Stimulated activated CD4-positive, alpha-beta T cell treated with anti-CD3 and anti-CD28 coated beads, Interleukin-2, amount 100 ng/mL, for 4 hours (primary cell): Measurements from ENCODE around the gene TRIM4.
"Not testable (repeated sequence)": the region's sequence is repeated elsewhere in the genome, so short reads cannot be mapped to it uniquely, and the experiment has no call there.

Source experiments
- DNase-seq: peaks from one replicate; pipeline ENCODE4 v3.0.0-alpha.2; 2020; ENCODE audit warnings: low read depth

TRIM4 gene, protein sequence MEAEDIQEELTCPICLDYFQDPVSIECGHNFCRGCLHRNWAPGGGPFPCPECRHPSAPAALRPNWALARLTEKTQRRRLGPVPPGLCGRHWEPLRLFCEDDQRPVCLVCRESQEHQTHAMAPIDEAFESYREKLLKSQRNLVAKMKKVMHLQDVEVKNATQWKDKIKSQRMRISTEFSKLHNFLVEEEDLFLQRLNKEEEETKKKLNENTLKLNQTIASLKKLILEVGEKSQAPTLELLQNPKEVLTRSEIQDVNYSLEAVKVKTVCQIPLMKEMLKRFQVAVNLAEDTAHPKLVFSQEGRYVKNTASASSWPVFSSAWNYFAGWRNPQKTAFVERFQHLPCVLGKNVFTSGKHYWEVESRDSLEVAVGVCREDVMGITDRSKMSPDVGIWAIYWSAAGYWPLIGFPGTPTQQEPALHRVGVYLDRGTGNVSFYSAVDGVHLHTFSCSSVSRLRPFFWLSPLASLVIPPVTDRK

DNA sequence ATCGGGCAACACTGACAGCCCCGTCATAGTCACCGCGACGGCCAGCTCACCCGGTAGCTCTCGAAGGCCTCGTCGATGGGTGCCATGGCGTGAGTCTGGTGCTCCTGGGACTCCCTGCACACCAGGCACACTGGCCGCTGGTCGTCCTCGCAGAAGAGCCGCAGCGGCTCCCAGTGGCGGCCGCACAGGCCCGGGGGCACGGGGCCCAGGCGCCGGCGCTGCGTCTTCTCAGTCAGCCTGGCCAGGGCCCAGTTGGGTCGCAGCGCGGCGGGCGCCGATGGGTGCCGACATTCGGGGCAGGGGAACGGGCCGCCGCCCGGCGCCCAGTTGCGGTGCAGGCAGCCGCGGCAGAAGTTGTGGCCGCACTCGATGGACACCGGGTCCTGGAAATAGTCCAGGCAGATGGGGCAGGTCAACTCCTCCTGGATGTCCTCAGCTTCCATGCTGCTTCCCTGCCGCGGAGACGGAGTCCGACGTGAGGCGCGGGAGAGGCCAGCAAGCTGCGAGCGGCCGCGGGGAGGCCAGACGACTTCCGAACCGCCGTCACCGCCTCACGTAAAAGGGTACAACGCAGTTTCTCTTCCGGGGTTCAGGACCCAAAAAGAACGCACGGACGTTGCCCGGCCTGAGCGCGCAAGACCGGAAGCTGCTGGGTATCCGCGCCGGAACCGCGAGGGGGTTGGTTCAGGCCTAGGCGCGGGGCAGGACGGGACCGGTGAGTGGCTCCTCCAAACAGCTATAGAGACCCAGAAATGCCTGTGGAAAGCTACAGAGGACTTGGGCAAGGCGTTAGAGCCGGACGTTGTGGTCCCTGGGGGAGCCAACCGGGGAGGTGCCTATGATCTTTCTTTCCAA lies at the start of gene TRIM4:
Gene TRIM4 (minus strand): TSS at position 572 of the 855 bp plus-strand sequence. CDS start 129 bp downstream, at position 443.
- DNase-seq: peak; percentile 80

- DNase-seq: no peak
Observed at GRCh38 chr7:99958564-99959227, 39.4 kb upstream of the TRIM4 start.

DNA sequence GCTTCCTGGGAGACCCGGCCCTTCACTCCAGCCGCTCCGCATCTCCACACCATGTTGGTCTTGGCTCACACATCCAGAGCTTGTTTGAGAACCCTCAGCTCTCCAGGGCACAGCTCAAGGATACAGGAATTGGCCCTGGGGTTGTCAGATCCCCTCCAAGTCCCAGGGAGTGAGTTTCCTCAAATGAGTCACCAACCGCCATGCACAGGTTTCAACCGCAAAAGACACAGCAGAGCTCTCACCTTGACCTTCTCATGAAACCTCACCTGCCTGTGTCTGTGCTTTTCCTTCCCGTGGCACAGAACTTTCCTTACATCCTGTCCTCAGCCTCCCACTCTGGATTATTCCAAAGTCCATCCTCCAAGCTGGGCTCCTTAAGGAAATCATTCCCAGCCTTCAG lies 35.9 kb upstream of the TRIM4 start:
- no peak for DNase-seq

- not testable (repeated sequence) for DNase-seq
Observed at GRCh38 chr7:99954643-99955042, 35.3 kb upstream of the TRIM4 start.

DNA sequence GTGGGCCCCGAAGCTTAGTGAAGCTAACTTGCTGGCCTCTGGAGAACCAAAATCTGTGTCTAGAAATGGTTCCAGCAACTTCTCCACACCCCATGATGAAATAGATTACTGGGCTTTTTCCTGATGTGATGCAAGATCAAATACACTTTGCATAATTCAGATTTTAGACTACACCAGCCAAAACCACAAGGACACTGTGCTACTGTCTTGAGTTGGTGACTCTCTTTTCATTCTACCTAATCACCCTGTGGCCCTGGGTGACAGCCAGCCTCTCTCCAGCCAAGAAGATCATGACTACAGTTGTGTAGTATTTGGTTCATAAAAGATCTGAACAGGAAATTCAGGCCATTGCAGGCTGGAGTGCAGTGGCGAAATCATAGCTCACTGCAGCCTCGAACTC lies 34.3 kb upstream of the TRIM4 start:
- DNase-seq: no peak

- DNase-seq: not testable (repeated sequence)
Observed at GRCh38 chr7:99952649-99953048, 33.3 kb upstream of the TRIM4 start.

- DNase-seq: not testable (repeated sequence)
Observed at GRCh38 chr7:99950819-99951218, 31.5 kb upstream of the TRIM4 start.

DNA sequence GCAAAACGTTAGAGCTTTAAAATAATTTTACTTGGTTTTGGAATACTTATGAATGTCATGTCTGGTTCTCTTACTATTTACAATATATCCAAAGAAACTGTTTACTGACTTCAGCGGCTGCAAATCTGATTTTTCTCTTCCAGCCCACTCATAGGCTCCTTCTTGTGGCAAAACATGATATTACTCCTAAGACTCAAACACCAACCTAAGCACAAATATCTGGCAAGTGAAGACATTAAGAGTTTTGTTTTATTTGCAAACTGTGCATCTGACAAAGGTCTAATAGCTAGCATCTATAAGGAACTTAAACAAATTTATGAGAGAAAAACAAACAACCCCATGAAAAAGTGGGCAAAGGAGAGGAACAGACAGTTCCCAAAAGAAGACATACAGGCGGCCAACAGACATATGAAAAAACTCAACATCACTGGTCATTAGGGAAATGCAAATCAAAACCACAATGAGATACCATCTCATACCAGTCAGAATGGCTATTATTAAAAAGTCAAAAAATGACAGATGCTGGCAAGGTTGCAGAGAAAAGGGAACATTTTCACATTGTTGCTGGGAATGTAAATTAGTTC lies 30.4 kb upstream of the TRIM4 start:
- DNase-seq: no peak

DNA sequence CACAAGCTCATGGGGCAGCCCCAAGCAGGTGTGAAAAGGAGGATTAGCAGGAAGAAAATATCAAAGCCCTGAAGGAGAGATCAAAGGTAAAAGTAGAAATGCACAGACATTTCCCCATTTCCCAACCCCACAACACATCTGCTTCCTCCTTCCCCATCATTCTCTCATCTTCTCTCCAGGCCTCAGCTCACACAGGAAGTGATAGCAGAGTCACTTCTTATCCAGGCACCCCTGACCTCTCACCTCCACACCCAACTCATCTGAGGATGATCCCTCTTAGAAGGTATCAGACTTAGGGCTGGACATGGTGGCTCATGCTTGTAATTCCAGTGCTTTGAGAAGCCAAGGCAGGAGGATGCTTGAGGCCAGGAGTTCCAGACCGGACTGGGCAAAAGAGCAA lies 28.3 kb upstream of the TRIM4 start:
- DNase-seq: no peak

DNA sequence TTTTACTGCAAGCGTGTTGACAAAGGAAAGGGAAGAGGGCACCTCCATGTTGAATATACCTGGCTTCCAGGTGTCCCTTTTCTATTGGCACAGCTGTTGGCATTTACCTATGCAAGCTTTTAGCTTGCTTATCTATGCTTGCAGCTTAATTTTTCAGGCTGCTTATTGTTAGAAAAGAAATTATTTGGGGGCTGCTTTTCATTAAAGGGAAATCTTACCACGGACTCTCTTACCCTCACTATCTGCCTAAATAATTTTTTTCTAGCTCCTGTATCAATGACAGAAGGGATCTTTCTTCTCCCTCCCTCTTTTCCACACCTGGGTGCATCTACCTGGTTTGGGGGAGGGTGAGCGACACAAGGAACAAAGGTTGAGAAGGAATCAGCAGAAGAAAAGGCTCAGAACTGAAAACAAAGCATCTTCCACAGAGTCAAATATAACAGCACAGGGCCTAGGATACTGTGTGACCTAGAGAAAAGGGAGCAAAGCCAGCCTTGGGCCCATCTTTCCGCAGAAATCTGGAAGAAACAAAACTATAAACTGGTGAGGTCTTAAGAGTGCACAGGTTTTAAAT lies 25.3 kb upstream of the TRIM4 start:
- no peak for DNase-seq

- no peak for DNase-seq
Observed at GRCh38 chr7:99943641-99944496, 24.5 kb upstream of the TRIM4 start.

- no peak for DNase-seq
Observed at GRCh38 chr7:99938296-99938695, 19.0 kb upstream of the TRIM4 start.

DNA sequence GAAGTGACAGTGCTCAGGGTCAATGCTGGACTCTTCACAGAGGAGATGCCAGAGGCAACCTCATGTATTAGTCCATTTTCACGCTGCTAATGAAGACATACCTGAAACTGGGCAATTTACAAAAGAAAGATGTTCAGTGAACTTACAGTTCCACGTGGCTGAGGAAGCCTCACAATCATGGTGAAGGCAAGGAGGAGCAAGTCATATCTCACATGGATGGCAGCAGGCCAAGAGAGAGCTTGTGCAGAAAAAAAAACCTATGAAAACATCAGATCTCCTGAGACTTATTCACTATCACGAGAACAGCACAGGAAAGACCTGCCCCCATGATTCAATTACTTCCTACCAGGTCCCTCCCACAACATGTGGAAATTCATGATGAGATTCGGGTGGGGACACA lies 15.7 kb upstream of the TRIM4 start:
- DNase-seq: not testable (repeated sequence)

DNA sequence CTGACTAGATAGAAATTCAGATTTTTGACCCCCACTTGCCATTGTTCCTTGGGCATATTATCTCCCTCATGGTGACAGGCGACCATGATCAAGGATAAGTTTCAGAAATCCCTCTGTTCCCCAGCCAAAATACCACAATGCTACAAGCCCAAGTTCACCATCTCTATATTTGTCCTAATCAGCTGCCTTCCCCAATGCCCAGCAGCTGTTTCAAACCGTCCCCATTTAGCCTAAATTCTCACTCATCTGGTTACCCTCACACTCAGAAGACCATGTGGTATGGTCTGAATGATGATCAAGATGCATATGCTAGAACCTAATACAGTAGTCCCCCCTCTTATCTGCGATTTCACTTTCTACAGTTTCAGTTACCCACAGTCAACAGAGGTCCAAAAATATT lies 11.0 kb upstream of the TRIM4 start:
- DNase-seq: no peak

DNA sequence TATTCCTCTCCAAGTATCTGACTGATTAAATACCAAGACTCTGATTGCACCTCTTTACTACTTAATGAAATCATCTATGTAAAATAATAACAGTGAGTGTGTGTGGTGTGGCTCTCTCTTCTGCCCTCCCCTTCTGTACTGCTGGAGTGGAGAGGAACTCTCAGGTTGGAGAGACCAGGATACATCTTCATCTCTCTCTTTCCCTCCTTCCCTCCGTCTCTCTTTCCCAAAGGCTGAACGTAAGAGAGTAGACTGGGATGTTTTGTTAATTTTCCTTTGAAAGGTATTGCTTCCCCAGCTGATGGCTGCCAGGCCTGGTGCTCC lies 10.4 kb upstream of the TRIM4 start:
- DNase-seq: no peak

- peak; percentile 8 for DNase-seq
Observed at GRCh38 chr7:99928994-99929729, 9.8 kb upstream of the TRIM4 start, which contains the start of gene GJC3. Gene GJC3, minus strand, starts transcription at chr7:99929620. Its CDS starts 0 bp downstream, at chr7:99929620.

- no peak for DNase-seq
Observed at GRCh38 chr7:99928188-99928587, 8.9 kb upstream of the TRIM4 start.

GRCh38 chr7:99927536-99927935 lies 8.2 kb upstream of the TRIM4 start:
- DNase-seq: no peak

DNA sequence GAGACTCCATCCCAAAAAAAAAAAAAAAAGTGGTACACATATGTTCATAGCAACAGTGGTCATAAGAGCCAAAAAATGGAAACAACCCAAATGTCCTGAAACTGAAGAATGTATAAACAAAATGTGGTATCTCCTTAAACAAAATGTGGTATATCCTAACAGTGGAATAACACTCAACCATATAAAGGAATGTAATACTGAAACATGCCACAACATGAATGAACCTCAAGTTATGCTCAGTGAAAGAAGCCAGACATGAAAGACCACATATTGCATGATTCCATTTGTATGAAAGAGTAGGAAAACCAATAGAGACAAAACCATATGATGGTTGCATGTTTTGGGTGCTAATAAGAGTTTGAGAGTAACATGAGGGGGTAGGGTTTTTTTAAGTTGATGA lies 7.0 kb upstream of the TRIM4 start:
- DNase-seq: no peak

DNA sequence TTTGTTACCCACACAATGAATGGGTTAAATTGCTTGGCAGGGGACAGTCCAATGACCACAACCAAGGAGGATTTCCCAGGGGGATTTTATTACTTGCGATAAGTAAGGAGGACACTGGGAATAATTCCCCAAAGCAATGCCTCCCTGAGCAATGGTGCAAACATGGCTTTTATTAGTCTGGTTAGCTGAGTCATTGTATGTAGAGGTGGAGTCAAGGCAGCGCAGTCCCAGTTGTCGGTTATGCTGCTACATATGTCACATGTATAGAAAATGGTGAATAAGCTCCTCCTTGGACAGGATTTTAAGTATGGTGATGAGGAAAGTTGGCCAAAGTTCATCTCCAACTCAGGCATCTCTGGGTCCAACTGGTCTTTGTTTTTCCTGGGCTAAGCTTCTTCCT lies 3.9 kb upstream of the TRIM4 start:
- no peak for DNase-seq
